H1 (cell line): ENCODE data around the gene DEGS1. TPM values are rescaled to one million over a fixed set of nuclear protein-coding genes. Genes with fewer than 3 reads are reported as not detected.

Experiments used
- BRCA1 ChIP-seq: IDR thresholded peaks from 2 replicates; pipeline ENCODE4 v1.6.1; 2012; ENCODE audit warnings: low read depth, low read length, improper control_type of control experiment
- GTF2F1 ChIP-seq: IDR thresholded peaks from 2 replicates; pipeline ENCODE4 v1.6.1; 2012; ENCODE audit warnings: low read depth, low read length, improper control_type of control experiment, borderline replicate concordance
- HDAC2 ChIP-seq, 2 experiments: fragments of 300-600 bp in 1 of 2; sonication (generic) in 1 of 2; IDR thresholded peaks; 2 replicates each; pipeline ENCODE4 v1.6.1; 2011 to 2012; ENCODE audit warnings: low read depth in 2 of 2, low read length in 2 of 2, mild to moderate bottlenecking in 2 of 2, moderate library complexity in 2 of 2, borderline replicate concordance in 1 of 2, inconsistent platforms in 1 of 2
- HDAC6 ChIP-seq: IDR thresholded peaks from one replicate; pipeline ENCODE4 v1.7.1; 2012; ENCODE audit warnings: low read depth, mild to moderate bottlenecking, inconsistent platforms, low read length, moderate library complexity
- JUND ChIP-seq: IDR thresholded peaks from 2 replicates; pipeline ENCODE4 v1.6.1; 2011; ENCODE audit warnings: mild to moderate bottlenecking, improper control_type of control experiment, low read length
- KDM4A ChIP-seq: IDR thresholded peaks from one replicate; pipeline ENCODE4 v1.7.1; 2012; ENCODE audit warnings: low read depth, mild to moderate bottlenecking, moderate library complexity, low read length, inconsistent platforms; ENCODE audit not compliant: severe bottlenecking
- KDM5A ChIP-seq: fragments of 200-600 bp; IDR thresholded peaks from 2 replicates; pipeline ENCODE4 v1.7.1; 2012; ENCODE audit warnings: mild to moderate bottlenecking, low read length, inconsistent platforms, mixed read lengths
- NRF1 ChIP-seq: IDR thresholded peaks from 2 replicates; pipeline ENCODE4 v1.6.1; 2011; ENCODE audit warnings: mild to moderate bottlenecking, low read depth, low read length, improper control_type of control experiment
- RBBP5 ChIP-seq: IDR thresholded peaks from 2 replicates; pipeline ENCODE4 v1.7.1; 2012; ENCODE audit warnings: low read depth, mild to moderate bottlenecking, inconsistent platforms, low read length, moderate library complexity, borderline replicate concordance
- SP4 ChIP-seq: IDR thresholded peaks from 2 replicates; pipeline ENCODE4 v1.6.1; 2012; ENCODE audit warnings: low read length, inconsistent platforms
- SRF ChIP-seq: IDR thresholded peaks from 2 replicates; pipeline ENCODE4 v1.6.1; 2011; ENCODE audit warnings: mild to moderate bottlenecking, low read depth, low read length, moderate library complexity
- polyA plus RNA-seq, 7 experiments: library from polyadenylated mRNA; depleted of rRNA in 3 of 7; stranded (reverse) in 5 of 7; unstranded in 2 of 7; fragments of >200 nt in 5 of 7; fragments of 200-250 nt in 2 of 7; gene quantifications; 1 replicate in 5 of 7; 2 replicates in 1 of 7; 4 replicates in 1 of 7; pipeline versions ENCODE4 v1.2.1 to v1.2.3, GENCODE V29; 2011 to 2013; ENCODE audit warnings: missing spikeins in 2 of 7, mixed read lengths in 2 of 7
- total RNA-seq: library from RNA; stranded (reverse); fragmentation: NEBNext Ultra II Directional; extraction: Animal tissue kit (Norgen Biotek cat#: 25700); gene quantifications from 2 replicates; pipeline ENCODE4 v1.2.1, GENCODE V29; 2021
- TF ChIP-seq, protein P1 (sequence below): IDR thresholded peaks from 2 replicates; pipeline ENCODE4 v1.6.1; 2012; ENCODE audit warnings: low read length, inconsistent platforms
- TF ChIP-seq, protein P2 (sequence below): IDR thresholded peaks from 2 replicates; pipeline ENCODE4 v1.6.1; 2011; ENCODE audit warnings: low read depth, mild to moderate bottlenecking, low read length; ENCODE audit not compliant: insufficient read depth

Gene DEGS1
- total and polyA plus RNA-seq, 2 of the 8 experiments (the other 6 are each of a cell fraction or from before 2014, with no cell fraction given), result 46.1 to 114 TPM

DNA sequence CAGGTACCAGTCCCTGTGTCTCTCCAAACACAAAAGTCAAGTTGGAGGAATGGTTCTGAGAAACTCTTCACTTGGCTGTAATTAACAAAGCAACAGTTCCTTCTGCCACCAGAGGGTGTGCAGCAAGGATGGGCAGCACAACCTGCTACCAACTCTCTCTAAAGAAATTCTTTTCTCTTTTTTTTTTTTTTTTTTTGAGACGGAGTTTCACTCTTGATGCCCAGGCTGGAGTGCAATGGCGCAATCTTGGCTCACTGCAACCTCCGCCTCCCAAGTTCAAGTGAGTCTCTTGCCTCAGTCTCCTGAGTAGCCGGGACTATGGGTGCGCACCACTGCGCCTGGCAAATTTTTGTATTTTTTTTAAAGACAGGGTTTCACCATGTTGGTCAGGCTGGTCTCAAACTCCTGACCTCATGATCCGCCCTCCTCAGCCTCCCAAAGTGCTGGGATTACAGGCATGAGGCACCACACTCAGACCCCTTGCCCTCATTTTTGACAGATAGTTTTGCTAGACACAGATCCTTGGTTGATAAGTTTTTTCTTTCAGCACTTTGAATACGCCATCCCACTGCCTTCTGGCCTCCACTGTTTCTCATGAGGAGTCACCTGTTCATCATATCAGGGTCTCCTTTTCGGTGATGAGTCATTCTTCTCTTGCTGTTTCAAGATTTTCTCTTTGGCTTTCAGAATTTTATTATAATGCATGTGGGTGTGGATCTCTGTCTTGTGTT, 12.1 kb upstream of the DEGS1 start (continued):
- TF ChIP-seq, protein P1, sequence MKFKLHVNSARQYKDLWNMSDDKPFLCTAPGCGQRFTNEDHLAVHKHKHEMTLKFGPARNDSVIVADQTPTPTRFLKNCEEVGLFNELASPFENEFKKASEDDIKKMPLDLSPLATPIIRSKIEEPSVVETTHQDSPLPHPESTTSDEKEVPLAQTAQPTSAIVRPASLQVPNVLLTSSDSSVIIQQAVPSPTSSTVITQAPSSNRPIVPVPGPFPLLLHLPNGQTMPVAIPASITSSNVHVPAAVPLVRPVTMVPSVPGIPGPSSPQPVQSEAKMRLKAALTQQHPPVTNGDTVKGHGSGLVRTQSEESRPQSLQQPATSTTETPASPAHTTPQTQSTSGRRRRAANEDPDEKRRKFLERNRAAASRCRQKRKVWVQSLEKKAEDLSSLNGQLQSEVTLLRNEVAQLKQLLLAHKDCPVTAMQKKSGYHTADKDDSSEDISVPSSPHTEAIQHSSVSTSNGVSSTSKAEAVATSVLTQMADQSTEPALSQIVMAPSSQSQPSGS, result no peak
- TF ChIP-seq KDM5A, result no peak
- TF ChIP-seq HDAC6, result no peak
- TF ChIP-seq HDAC2 (IDR thresholded peaks at IDR 0.05; ENCODE audit: borderline replicate concordance in 1 of 2, low read depth in 2 of 2, low read length in 2 of 2), result no peak
- TF ChIP-seq NRF1, result no peak
- TF ChIP-seq RBBP5, result no peak
- no peak for TF ChIP-seq BRCA1
- TF ChIP-seq SP4, result no peak
- peak; percentile 49; the same call in 1 of the 2 replicates for TF ChIP-seq JUND
- TF ChIP-seq, protein P2, sequence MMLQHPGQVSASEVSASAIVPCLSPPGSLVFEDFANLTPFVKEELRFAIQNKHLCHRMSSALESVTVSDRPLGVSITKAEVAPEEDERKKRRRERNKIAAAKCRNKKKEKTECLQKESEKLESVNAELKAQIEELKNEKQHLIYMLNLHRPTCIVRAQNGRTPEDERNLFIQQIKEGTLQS, result no peak
- no peak for TF ChIP-seq SRF
- TF ChIP-seq GTF2F1, result no peak
- no peak for TF ChIP-seq KDM4A
- TF ChIP-seq, all 59 proteins: peak for 3
